DOHH2 (cell line): ENCODE measurements around the gene ZNF789.

Experiments
- H3F3A ChIP-seq: fragments of 200-600 bp; sonication (generic), shearing (Covaris generic); 2 replicates; pipeline ENCODE4 v1.6.0; 2016; ENCODE audit warnings: antibody characterized with exemption, mild to moderate bottlenecking; ENCODE audit not compliant: control insufficient read depth, insufficient read depth
- H3K27ac ChIP-seq: fragments of 200-600 bp; sonication (generic); 2 replicates; pipeline ENCODE4 v1.5.1; 2014; ENCODE audit warnings: low read depth, mild to moderate bottlenecking, low read length, moderate library complexity
- H3K27me3 ChIP-seq: fragments of 200-600 bp; sonication (generic); 2 replicates; pipeline ENCODE4 v1.6.1; 2014; ENCODE audit warnings: mild to moderate bottlenecking, low read length, mixed read lengths; ENCODE audit not compliant: control insufficient read depth
- H3K36me3 ChIP-seq: fragments of 200-600 bp; sonication (generic); 2 replicates; pipeline ENCODE4 v1.6.1; 2014; ENCODE audit warnings: mild to moderate bottlenecking, low read length, moderate library complexity, mixed read lengths; ENCODE audit not compliant: control insufficient read depth
- H3K4me1 ChIP-seq: fragments of 200-600 bp; sonication (generic); 2 replicates; pipeline ENCODE4 v1.6.1; 2014; ENCODE audit warnings: mild to moderate bottlenecking, low read length, mixed read lengths; ENCODE audit not compliant: control insufficient read depth
- H3K4me2 ChIP-seq: fragments of 200-600 bp; sonication (generic); 2 replicates; pipeline ENCODE4 v1.6.0; 2014; ENCODE audit warnings: mild to moderate bottlenecking, low read length, moderate library complexity
- H3K4me3 ChIP-seq: fragments of 200-600 bp; sonication (generic); 2 replicates; pipeline ENCODE4 v1.5.1; 2014; ENCODE audit warnings: mild to moderate bottlenecking, low read length, mixed read lengths
- H3K79me2 ChIP-seq: fragments of 200-600 bp; sonication (generic); 2 replicates; pipeline ENCODE4 v1.6.1; 2014; ENCODE audit warnings: mild to moderate bottlenecking, low read length, mixed read lengths; ENCODE audit not compliant: control insufficient read depth
- H3K9me2 ChIP-seq: fragments of 200-600 bp; sonication (generic); replicated peaks from 2 replicates; pipeline ENCODE4 v1.6.1; 2014; ENCODE audit warnings: mild to moderate bottlenecking, low read length, mixed read lengths; ENCODE audit not compliant: control insufficient read depth
- H3K9me3 ChIP-seq: fragments of 200-600 bp; sonication (generic); 2 replicates; pipeline ENCODE4 v1.6.1; 2014; ENCODE audit warnings: antibody characterized with exemption, low read length, mixed read lengths; ENCODE audit not compliant: control insufficient read depth, insufficient read depth
- H4K20me1 ChIP-seq: fragments of 200-600 bp; sonication (generic); 2 replicates; pipeline ENCODE4 v1.6.0; 2014; ENCODE audit warnings: low read depth, mild to moderate bottlenecking, antibody characterized with exemption, low read length, moderate library complexity; ENCODE audit not compliant: control insufficient read depth, insufficient read depth
- EZH2phosphoT487 ChIP-seq: fragments of 200-600 bp; sonication (generic); IDR thresholded peaks from 2 replicates; pipeline ENCODE4 v1.6.1; 2017; ENCODE audit warnings: borderline replicate concordance, mild to moderate bottlenecking, antibody characterized with exemption, low read length, moderate library complexity, mixed read lengths
- TF ChIP-seq, protein P1 (sequence below): fragments of 200-600 bp; sonication (generic); IDR thresholded peaks from one replicate; pipeline ENCODE4 v1.5.1; 2014; ENCODE audit warnings: antibody characterized with exemption, mild to moderate bottlenecking, low read depth, low read length; ENCODE audit not compliant: poor library complexity, severe bottlenecking

Gene ZNF789

DNA sequence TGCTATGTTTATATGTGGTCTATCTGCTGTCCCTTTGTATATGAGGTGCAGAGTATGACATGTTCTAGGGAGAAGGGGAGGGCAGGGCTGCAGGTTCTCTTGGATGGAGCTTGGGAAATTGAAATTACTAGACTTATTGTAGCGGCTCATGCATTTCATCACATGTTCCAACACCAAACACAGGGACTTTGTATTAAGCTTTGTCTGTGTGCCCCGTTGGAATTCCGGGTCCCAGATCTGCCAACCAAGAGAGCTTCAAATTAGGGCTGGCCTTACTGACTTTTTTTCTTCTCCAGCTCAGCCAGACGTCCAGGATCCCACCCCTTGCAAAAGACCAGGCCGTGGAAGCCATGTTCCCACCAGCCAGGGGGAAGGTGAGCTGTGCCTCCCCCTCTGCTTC, 3.4 kb downstream of the ZNF789 start:
- Histone ChIP-seq H3K4me1 (peaks cover 18% of the 10 kb centered on the region), H3F3A (peaks cover 2% of the 10 kb centered on the region; the same call in 1 of the 2 replicates), H3K4me2 (no peak overlapping the region), H4K20me1 (peaks cover 10% of the 10 kb centered on the region), H3K27ac (no peak overlapping the region), H3K27me3 (no peaks in the 10 kb centered on the region), H3K36me3 (peaks cover 70% of the 10 kb centered on the region), H3K9me2 (no peaks in the 10 kb centered on the region), H3K79me2 (peaks cover 80% of the 10 kb centered on the region), H3K4me3 (no peak overlapping the region), H3K9me3 (no peaks in the 10 kb centered on the region)
- TF ChIP-seq, protein P1, sequence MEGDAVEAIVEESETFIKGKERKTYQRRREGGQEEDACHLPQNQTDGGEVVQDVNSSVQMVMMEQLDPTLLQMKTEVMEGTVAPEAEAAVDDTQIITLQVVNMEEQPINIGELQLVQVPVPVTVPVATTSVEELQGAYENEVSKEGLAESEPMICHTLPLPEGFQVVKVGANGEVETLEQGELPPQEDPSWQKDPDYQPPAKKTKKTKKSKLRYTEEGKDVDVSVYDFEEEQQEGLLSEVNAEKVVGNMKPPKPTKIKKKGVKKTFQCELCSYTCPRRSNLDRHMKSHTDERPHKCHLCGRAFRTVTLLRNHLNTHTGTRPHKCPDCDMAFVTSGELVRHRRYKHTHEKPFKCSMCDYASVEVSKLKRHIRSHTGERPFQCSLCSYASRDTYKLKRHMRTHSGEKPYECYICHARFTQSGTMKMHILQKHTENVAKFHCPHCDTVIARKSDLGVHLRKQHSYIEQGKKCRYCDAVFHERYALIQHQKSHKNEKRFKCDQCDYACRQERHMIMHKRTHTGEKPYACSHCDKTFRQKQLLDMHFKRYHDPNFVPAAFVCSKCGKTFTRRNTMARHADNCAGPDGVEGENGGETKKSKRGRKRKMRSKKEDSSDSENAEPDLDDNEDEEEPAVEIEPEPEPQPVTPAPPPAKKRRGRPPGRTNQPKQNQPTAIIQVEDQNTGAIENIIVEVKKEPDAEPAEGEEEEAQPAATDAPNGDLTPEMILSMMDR = no peak
- TF ChIP-seq EZH2phosphoT487 = no peak

DNA sequence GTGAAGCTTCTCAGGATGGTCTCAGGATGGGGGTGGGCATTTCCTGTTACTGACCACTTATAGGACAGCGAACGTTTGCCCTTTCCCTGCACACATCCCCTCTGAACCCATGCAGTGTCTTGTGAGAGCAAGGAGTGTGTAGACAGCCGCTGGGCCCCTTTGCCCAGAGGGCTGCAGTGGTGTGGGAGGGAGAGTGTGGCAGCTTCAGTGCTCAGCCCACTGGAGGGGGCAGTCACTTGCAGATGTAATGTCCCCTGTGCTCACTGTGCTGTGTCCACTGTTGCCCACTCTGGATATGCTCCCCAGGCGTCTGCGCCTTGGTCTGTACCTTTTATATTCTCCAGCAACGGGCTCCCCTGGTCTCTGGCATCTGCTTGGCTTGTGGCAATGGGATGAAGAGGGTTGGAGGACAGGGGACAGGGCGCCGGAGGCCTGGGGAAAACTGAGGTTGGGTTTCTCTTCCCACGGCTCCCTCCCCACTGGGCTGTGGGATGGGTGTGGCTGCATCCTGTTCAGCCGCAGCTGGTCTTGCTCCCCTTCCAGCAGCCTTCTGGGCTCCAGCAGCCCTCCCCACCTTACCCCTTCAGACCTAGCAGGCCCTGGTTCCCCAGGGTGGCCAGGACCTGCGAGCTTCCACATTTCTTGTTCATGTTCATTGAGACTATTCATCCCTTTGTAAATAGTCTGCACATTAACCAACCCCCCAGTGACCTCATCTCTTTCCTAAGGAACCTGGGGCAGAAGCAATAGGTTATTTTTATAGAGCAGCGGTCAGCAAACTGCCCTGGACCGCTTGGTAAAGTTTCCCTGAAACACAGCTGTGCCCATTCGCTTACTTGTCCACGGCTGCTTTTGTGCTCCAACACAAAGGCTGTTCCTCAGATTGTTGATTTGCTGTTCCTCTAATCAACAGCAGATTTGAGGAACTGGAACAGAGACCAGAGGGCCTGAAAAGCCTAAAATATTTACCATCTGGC, 6.1 kb downstream of the ZNF789 start:
- H3K9me3 ChIP-seq = no peaks in the 10 kb centered on the region
- no peaks in the 10 kb centered on the region for H3K27me3 ChIP-seq
- H3K36me3 ChIP-seq = peaks cover 84% of the 10 kb centered on the region
- peaks cover 14% of the 10 kb centered on the region for H3K4me1 ChIP-seq
- no peaks in the 10 kb centered on the region for H3K9me2 ChIP-seq
- no peaks in the 10 kb centered on the region for H3F3A ChIP-seq
- TF ChIP-seq, protein P1 = no peak
- TF ChIP-seq EZH2phosphoT487 = no peak
- no peak overlapping the region for H3K4me3 ChIP-seq
- H3K4me2 ChIP-seq = no peak overlapping the region
- H3K27ac ChIP-seq = no peak overlapping the region
- peaks cover 9% of the 10 kb centered on the region for H4K20me1 ChIP-seq
- H3K79me2 ChIP-seq = peaks cover 75% of the 10 kb centered on the region

DNA sequence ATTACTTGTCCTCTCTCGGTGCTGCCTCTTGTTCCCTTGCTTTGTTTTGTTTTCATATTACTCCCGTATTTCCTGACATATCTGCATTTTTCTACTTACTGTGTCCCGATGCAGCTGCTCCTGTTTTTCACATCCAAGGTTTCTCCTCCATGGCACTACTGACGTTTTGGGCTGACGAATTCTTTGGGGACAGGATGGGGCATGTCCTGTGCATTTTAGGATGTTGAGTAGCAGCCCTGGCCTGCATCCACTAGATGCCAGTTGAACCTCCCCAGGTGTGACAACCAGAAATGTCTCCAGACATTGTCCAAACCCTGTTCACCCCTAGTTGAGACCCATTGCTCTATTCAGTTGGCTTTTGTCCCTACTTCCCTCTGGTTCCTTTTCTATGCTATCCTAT, 12.4 kb downstream of the ZNF789 start:
- TF ChIP-seq, protein P1 = no peak
- no peak for TF ChIP-seq EZH2phosphoT487
- no peaks in the 10 kb centered on the region for H3K27me3 ChIP-seq
- no peaks in the 10 kb centered on the region for H4K20me1 ChIP-seq
- peaks cover 15% of the 10 kb centered on the region for H3K79me2 ChIP-seq
- H3K4me2 ChIP-seq = no peak overlapping the region
- no peaks in the 10 kb centered on the region for H3K9me3 ChIP-seq
- no peak overlapping the region for H3K4me3 ChIP-seq
- H3K4me1 ChIP-seq = no peaks in the 10 kb centered on the region
- peaks cover 43% of the 10 kb centered on the region for H3K36me3 ChIP-seq
- 0 out of 2 replicates have a peak, but pooled peaks cover 5% of the 10 kb centered on the region for H3F3A ChIP-seq
- H3K27ac ChIP-seq = no peak overlapping the region
- no peaks in the 10 kb centered on the region for H3K9me2 ChIP-seq
